IPS-11a (cell line): ENCODE data around the gene MAN2B1.
"Not testable (repeated sequence)": the region's sequence is repeated elsewhere in the genome, so short reads cannot be mapped to it uniquely, and the experiment has no call there.

Experiments used
- H3K4me3 ChIP-seq: one replicate; pipeline ENCODE4 v1.5.1; 2013; ENCODE audit warnings: low read depth, low read length, control low read depth

MAN2B1 gene

DNA sequence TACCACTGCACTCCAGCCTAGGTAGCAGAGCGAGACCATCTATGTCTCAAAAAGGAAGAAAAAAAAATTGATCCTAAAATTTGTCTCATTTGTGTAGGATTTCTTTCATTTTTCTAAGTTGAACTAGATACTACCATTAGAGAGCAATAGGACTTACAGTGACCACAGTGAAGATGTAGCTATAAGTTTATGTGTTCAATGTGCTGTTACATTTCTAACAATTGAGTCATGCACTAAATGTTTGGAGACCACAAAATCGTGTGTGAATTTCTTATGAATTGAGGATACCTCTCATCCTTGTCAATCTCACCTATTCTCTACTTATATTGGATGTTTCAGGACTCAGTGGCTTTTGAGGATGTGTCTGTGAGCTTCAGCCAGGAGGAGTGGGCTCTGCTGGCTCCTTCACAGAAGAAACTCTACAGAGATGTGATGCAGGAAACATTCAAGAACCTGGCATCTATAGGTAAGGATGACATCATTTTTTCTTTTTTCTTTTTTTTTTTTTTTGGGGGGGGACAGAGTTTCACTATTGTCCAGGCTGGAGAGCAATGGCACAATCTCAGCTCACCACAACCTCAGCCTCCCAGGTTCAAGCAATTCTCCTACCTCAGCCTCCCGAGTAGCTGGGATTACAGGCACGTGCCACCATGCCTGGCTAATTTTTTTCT lies 43.0 kb downstream of the MAN2B1 start:
- no peak overlapping the region for H3K4me3 ChIP-seq

DNA sequence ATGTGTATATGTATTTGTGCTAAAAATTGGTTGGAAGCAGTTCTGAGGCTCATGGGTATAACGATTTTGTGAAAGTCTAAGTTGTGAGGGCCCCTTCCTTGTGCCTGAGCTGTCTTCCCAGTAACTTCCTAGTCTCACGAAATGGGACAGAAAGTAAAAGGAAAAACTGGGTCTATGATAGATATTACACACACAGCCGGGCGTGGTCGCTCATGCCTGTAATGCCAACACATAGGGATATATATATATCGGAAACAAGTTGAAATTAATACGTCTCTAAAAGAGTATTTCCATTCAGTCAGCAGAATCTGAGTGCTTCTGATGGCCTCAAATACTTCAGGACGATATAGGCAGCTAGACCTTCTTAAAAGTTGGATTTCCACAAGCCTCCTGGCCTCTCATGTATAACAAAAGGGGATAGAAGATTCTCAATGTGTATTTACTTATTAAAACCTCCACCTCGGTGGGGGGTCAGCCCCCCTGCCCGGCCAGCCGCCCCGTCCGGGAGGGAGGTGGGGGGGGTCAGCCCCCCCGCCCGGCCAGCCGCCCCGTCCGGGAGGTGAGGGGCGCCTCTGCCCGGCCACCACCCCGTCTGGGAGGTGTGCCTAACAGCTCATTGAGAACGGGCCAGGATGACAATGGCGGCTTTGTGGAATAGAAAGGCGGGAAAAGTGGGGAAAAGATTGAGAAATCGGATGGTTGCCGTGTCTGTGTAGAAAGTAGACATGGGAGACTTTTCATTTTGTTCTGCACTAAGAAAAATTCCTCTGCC lies 45.1 kb downstream of the MAN2B1 start:
- H3K4me3 ChIP-seq, result not testable (repeated sequence)

DNA sequence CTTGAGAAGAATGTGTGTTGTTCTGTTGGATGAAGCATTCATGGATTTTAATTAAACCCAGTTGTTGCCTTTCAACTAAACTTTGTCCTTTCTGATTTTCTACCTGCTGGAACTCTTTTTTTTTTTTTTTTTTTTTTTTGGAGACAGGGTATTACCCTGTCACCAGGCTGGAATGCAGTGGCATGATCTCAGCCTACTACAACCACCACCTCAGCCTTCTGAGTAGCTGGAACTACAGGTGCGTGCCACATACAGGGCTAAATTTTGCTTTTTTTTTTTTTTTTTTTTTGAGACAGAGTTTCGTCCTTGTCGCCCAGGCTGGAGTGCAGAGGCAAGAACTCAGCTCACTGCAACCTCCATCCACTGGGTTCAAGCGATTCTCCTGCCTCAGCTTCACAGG lies 48.9 kb downstream of the MAN2B1 start:
- H3K4me3 ChIP-seq, result no peak overlapping the region

DNA sequence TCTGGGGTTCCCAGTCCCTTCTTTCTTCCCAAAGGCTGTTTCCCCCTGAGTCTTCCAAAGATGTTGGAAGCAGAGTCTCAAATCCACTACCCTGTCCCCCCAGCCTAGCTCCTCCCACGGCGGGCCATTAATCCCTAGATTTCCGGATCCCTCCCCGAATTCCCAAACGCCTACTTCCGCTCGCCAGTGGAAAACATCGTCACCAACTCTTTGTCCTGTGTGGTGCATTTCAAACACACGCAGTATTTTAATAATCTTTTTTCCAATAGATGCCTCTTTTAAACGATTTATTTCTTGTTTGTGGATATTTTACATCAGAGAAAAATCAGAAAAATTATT lies 55.2 kb downstream of the MAN2B1 start:
- peak overlapping the region; percentile 99 for H3K4me3 ChIP-seq

- peak within 1 kb of the TSS; percentile 99 for H3K4me3 ChIP-seq
Observed at GRCh38 chr19:12610540-12611360, 55.8 kb downstream of the MAN2B1 start, which contains the start of the genes ZNF490 and ZNF791. Gene ZNF490, minus strand, starts transcription at chr19:12610813. Its CDS starts 133 bp downstream, at chr19:12610680. Gene ZNF791, plus strand, starts transcription at chr19:12610920. Its CDS starts 160 bp downstream, at chr19:12611080.

GRCh38 chr19:12607631-12608030 lies 58.9 kb downstream of the MAN2B1 start:
- no peak overlapping the region for H3K4me3 ChIP-seq

GRCh38 chr19:12606796-12607195 lies 59.7 kb downstream of the MAN2B1 start:
- no peak overlapping the region for H3K4me3 ChIP-seq

- H3K4me3 ChIP-seq, result no peak overlapping the region
Observed at GRCh38 chr19:12603714-12604113, 62.8 kb downstream of the MAN2B1 start.

- H3K4me3 ChIP-seq, result no peak overlapping the region
Observed at GRCh38 chr19:12597594-12597993, 68.9 kb downstream of the MAN2B1 start.

- no peak overlapping the region for H3K4me3 ChIP-seq
Observed at GRCh38 chr19:12596927-12597548, 69.5 kb downstream of the MAN2B1 start.
